Midbrain (tissue), 1 donor: ENCODE measurements around the gene TFRC.
"Not testable (repeated sequence)": the region's sequence is repeated elsewhere in the genome, so short reads cannot be mapped to it uniquely, and the experiment has no call there.

Experiments
- DNase-seq: peaks from one replicate; lab custom pipeline; 2025; lab: John Stamatoyannopoulos, UW

The TFRC gene

GRCh38 chr3:196048922-196049598, 32.8 kb downstream of the TFRC start:
- no peak for DNase-seq

GRCh38 chr3:196047391-196048030, 34.4 kb downstream of the TFRC start:
- no peak for DNase-seq

- no peak for DNase-seq
Observed at GRCh38 chr3:196044513-196044912, 37.4 kb downstream of the TFRC start.

DNA sequence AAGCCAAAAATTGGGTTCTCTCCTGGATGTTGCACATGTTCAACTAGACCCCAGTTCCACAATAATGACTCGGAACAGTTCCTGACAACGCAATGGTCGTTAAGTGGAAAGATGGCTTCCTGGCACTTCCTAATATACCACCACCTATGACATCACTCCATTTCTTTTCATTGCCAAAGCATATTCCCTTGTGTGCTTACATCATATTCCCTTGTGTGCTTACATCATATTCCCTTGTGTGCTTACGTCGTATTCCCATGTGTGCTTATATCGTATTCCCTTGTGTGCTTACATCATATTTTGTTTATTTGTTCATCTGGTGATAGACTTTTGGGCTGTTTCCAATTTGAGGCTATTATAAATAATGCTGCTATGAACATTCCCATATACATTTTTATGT, 39.2 kb downstream of the TFRC start:
- no peak for DNase-seq

- no peak for DNase-seq
Observed at GRCh38 chr3:196039359-196039758, 42.5 kb downstream of the TFRC start.

DNA sequence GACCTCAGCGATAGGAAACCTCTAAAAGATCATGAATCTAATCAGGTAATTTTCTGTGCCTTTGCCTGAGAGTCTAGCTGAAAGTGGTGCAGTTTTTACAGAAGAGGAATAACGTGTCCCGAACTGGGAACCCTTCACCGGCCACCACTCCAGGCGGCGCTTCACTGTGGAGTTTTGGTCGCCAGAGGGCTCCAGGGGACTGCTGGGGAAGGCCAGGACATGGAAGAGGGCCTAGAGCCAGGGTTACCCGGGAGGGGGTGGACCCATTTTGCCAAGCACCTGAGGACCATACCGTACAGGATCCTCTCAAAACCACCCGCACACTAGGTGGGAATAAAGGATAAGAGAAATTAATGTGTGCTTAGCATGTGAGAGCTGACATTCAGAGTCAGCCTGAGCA, 55.8 kb downstream of the TFRC start:
- DNase-seq: not testable (repeated sequence)

- DNase-seq: no peak
Observed at GRCh38 chr3:196024968-196025367, 56.9 kb downstream of the TFRC start.

- DNase-seq: no peak
Observed at GRCh38 chr3:196023947-196024346, 57.9 kb downstream of the TFRC start.

- DNase-seq: not testable (repeated sequence)
Observed at GRCh38 chr3:196022499-196022878, 59.4 kb downstream of the TFRC start.

DNA sequence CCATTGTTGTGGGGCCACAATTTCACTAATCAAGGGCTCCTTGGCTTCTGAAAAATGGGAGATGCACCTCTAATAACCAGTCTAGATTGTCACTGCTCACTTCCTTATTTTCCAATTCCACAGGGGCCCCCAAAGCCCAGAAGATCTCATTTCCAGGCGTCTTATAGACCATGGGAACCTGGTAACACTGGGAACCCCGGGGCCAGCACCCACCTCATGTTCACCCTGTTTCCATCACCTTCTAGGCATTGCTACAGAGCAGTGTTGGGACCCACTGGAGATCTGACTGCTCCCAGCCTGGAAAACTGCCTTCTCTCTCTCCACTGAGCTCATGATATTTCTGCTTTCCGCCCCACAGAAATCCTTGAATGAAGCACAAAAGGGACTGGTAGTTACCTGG, 61.5 kb downstream of the TFRC start:
- DNase-seq: no peak

- not testable (repeated sequence) for DNase-seq
Observed at GRCh38 chr3:196019576-196019975, 62.3 kb downstream of the TFRC start.

GRCh38 chr3:196018159-196018558, 63.7 kb downstream of the TFRC start:
- not testable (repeated sequence) for DNase-seq

DNA sequence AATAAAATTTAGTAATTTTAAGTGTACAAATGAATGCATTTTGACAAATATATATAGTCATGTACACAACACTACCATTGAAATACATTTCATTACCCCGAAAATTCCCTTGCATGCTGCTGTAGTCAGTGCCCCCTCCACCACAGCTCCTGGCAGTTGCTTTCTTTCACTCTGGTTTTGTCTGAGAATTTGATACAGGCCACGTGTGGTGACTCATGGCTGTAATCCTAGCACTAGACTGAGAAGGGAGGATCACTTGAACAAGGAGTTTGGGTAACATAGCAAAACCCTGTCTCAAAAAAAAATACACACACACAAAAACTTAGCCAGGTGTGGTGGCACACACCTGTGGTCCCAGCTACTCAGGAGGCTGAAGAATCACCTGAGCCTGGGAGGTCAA, 65.4 kb downstream of the TFRC start:
- DNase-seq: no peak

- DNase-seq: no peak
Observed at GRCh38 chr3:196016059-196016458, 65.8 kb downstream of the TFRC start.

DNA sequence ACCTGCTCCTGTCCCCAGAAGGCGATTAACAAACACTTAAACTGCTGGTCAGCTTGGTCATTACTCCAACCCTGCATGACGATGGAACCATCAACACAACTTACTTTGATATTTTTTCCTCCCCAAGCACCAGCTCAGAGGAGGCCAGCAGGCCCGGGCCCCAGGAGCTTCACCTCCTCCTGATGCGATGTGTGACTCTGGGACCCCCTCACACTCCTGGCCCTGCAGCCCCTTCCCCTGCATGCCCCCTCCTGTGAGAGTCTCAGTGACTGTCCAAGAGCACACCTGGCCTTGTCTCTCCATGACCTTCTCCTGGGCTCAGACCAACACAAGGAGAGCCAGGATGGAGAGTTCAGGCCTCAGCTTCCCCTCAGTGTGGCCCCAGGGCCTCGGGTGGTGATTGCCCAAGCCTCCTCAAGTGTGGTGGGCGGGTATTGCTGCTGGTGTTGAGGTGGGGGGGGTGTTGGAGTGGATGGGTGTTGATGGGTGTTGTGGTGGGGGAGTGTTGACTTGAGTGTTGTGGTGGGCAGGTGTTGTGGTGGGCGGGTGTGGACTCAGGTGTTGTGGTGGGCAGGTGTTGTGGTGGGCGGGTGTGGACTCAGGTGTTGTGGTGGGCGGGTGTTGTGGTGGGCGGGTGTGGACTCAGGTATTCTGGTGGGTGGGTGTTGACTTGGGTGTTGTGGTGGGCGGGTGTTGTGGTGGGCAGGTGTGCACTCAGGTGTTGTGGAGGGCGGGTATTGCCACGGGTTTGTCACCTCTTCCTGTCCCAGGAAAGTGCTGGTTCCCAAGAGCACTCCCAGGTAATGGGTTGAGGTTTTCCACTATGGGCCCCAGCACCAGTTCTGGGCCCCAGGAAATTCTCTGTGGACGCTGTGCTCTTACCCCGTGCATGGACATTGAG, 68.1 kb downstream of the TFRC start:
- DNase-seq: no peak

DNA sequence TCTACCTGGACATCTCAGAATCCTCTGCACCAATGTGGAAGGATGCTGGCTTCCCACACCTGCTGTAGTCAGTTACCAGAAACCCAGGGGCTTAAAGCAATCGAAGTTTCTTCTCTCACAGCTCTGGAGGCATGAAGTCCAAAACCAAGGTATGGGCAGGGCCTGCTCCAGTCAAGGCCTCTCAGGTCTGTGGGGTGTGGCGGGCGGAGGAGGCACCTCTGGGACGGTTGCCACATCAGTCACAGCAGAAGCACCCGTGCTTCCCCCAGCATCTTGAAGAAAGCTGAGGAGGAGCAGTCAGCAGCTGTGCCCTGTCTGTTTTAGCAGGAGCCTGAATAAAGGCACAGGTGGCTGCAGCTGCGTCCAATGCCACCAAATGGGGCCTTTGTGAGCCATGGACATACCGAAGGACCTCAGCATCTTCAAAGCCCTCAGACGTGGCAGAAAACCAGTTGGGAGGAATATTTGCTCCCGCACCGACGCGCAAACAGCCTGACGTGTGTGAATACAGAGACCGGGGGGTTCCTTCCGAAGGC, 68.9 kb downstream of the TFRC start:
- DNase-seq: no peak

- DNase-seq: no peak
Observed at GRCh38 chr3:196012481-196012880, 69.4 kb downstream of the TFRC start.

DNA sequence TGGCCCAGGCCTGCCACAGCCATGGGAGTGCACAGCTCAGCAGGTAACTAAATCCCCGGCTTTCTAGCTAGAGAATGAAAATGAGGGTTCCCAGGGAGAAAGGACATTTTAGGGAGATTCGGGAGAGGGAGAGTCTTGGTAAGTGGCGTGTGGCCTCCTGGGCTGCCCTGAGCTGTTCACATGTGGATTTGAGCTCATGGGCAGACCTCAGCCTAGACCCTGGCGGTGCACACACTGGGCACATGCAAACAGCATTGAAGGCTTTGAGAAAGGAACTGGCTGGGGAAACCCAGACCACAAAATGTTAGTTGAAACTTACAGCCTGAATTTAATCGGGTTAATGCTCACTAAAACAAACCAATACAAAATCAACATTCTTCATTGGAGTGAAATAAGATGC, 72.4 kb downstream of the TFRC start:
- DNase-seq: no peak

- DNase-seq: no peak
Observed at GRCh38 chr3:196008929-196009328, 73.0 kb downstream of the TFRC start.

DNA sequence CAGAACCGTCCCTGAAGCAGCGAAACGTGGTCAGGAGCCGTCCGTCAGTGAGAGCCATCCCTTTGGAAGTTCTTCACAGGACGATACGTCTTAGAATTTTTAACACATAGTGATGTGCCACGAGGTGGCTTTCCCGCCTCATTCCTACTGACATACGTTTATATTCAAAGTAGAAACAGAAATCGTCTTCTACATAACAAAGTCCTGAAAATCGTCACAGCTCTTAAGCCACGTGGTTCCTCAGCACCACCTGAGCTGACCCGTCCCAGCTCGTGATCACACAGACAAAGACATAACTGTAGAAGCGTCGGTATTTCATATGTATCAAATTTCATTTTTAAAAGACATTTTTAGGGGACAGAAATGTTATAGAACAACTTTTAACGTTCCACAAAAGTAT, 73.5 kb downstream of the TFRC start:
- no peak for DNase-seq

DNA sequence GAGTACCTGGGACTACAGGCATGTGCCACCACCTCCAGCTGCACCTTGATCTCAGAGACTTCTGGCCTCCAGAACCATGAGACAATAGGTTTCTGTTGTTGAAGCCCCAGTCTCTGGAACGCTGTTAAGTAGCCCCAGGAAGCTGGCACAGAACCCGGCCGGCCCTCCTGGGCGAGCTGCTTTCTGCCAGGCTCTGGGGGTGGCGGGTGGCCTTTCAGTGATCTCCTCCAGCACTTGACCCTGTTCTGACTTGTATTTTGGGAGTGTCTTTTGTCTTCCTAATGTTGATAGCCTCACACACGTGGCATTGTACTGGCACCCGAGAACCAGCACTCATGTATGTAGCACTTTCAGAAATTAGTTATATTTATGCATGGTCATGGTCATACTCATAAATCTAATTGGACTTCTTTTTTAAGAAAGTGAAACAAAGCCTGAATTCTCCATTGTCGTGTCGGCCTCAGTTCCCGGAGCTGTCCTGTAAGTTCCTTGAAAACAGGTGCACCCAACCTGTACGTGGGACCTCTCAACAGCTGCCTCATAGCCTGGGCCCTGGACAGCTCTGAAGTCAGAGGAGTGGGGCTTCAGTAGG, 74.0 kb downstream of the TFRC start:
- DNase-seq: no peak

GRCh38 chr3:196005338-196005737, 76.6 kb downstream of the TFRC start:
- not testable (repeated sequence) for DNase-seq
